HG03139 (cell line): ENCODE results near the gene FBXW8.

Experiments
- ATAC-seq: cut with Tn5 transposase; IDR thresholded peaks from one replicate; pipeline ENCODE4 v1.9.1; 2021; ENCODE audit not compliant: unreplicated experiment

FBXW8 gene

GRCh38 chr12:117072736-117073490, 162.2 kb downstream of the FBXW8 start:
- ATAC-seq = no peak

- no peak for ATAC-seq
Observed at GRCh38 chr12:117073611-117074010, 162.9 kb downstream of the FBXW8 start.

GRCh38 chr12:117076410-117077372, 165.9 kb downstream of the FBXW8 start:
- ATAC-seq = no peak

- ATAC-seq = no peak
Observed at GRCh38 chr12:117079487-117079886, 168.7 kb downstream of the FBXW8 start.

GRCh38 chr12:117080661-117081144, 170.0 kb downstream of the FBXW8 start:
- no peak for ATAC-seq
